HG03432 (cell line): Measurements from ENCODE around the gene RHBDD3.
"Not testable (repeated sequence)": the region's sequence is repeated elsewhere in the genome, so short reads cannot be mapped to it uniquely, and the experiment has no call there.

Experiments used
- ATAC-seq: cut with Tn5 transposase; IDR thresholded peaks from one replicate; pipeline ENCODE4 v1.9.1; 2021; ENCODE audit warnings: mild to moderate bottlenecking, moderate library complexity; ENCODE audit not compliant: unreplicated experiment

RHBDD3 gene

GRCh38 chr22:29251981-29252911 lies 15.5 kb downstream of the RHBDD3 start:
- no peak for ATAC-seq

DNA sequence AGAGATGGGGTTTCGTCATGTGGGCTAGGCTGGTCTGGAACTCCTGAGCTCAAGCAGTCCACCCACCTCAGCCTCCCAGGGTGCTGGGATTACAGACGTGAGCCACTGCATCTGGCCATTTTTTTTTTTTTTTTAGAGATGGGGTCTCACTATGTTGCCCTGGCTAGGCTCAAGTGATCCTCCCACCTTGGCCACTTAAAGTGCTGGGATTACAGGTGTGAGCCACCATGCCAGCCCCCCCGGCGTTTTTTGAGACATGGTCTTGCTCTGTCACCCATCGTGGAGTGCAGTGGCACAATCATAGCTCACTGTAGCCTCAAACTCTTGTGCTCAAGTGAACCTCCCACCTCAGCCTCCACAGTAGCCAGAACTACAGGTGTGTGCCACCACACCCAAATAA lies 16.5 kb downstream of the RHBDD3 start:
- no peak for ATAC-seq

DNA sequence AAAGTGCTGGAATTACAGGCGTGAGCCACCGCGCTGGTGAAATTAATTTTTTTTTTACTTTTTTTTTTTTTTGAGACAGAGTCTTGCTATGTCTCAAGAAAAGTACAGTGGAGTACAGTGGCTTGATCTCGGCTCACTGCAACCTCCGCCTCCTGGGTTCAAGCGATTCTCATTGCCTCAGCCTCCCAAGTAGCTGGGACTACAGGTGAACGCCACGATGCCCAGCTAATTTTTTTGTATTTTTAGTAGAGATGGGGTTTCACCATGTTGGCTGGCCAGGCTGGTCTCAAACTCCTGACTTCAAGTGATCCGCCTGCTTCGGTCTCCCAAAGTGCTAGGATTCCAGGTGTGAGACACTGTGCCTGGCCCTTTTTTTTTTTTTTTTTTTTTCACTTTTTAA lies 19.9 kb downstream of the RHBDD3 start:
- not testable (repeated sequence) for ATAC-seq

DNA sequence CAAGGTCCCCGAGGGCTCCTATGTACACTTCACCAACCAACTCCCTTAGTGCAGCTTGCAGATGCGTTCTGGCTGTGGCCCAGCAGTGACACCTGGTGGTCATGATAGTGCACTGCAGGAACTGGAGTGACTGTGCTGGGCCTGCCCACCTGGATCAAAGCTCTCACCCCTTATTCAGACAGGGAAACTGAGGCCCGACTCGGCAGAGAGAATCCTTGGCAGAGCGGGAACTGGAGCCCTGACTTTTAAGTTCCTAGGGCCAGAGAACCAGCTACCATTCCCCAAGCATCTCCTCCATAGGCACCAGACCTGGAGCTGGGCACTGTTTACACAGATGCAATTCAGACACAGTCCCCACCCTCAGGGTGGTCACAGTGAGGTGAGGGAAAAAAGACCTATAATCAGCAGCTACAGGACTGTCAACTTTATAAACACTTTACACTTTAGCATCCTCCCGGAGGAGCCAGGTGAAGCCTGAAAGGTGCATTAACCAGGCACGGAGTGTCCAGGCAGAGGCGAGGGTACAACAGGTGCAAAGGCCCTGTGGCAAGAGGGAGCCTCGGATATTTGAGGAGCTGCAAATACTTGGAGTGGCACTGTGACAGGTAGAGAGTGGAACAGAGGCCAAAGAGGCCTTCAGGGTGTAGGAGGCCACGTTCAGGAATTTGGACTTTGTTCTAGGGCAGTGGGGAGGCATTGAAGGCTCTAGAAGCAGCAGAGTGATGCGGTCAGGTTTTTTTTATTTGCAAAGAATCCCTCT lies 22.0 kb downstream of the RHBDD3 start:
- peak; percentile 67 for ATAC-seq

DNA sequence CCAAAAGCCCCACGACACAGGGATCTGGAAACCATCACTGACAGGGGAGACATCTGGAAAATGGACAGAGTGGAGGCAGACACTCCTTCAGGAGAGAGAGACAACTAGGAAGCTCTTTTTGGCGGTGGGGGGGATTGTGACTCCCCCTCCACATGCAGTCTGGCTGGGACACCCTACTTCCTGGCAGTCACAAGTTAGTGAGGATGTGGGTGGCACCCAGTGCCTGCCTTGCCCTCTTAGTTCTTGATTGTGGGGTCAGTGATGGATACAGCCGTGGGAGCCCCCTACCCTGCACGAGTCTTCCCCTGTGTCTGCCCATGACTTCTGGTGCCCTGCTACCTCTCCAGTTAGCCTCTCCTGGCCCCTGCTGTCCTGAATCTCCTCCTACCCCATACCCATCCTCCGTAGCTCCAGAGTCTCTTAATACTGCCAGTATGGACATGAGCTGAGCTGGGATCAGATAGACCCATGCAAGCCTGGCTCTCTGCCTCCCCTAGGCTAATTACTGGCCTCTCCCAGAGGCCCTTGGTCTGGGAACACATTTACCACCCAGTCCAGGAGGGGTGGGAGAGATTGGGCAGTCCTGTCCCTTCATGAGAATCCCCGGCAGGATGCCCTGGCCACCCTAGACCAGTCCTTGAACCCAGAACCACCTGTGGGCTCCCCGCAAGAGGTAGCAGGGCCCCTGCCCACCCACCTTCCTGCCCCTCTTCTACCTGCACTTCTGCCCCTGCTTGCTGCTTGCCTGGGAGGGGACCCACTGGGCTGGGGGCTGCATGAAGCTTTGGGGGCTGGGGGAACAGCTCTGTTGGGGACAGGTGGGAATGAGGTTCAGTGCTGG lies 22.8 kb downstream of the RHBDD3 start:
- ATAC-seq, result no peak

GRCh38 chr22:29243874-29244446 lies 23.8 kb downstream of the RHBDD3 start:
- no peak for ATAC-seq

GRCh38 chr22:29240481-29240880 lies 27.3 kb downstream of the RHBDD3 start:
- ATAC-seq, result not testable (repeated sequence)

DNA sequence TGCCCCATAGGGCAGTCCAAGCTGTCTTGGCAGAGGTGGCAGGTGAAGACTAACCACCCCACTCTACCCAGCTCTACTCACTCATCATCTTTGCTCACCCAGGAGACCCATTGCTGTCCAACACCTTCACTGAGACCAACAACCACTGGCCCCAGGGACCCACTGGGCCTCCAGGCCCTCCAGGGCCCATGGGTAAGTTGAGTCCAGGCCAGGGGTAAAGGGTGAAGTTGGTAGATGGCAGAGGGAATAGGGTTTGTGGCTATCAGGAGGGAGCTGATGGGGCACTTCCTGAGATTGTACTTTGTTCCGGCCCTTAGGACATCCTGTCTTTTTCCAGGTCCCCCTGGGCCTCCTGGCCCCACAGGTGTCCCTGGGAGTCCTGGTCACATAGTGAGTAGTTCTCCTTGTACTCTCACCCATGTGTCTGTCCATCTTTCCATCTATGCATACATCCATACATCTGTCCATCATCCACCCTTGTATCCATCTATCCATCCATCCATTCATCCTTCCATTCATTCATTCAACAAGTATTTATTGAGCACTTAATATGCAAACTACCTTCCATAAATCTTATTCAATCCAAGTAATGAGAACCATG lies 34.4 kb downstream of the RHBDD3 start:
- no peak for ATAC-seq

DNA sequence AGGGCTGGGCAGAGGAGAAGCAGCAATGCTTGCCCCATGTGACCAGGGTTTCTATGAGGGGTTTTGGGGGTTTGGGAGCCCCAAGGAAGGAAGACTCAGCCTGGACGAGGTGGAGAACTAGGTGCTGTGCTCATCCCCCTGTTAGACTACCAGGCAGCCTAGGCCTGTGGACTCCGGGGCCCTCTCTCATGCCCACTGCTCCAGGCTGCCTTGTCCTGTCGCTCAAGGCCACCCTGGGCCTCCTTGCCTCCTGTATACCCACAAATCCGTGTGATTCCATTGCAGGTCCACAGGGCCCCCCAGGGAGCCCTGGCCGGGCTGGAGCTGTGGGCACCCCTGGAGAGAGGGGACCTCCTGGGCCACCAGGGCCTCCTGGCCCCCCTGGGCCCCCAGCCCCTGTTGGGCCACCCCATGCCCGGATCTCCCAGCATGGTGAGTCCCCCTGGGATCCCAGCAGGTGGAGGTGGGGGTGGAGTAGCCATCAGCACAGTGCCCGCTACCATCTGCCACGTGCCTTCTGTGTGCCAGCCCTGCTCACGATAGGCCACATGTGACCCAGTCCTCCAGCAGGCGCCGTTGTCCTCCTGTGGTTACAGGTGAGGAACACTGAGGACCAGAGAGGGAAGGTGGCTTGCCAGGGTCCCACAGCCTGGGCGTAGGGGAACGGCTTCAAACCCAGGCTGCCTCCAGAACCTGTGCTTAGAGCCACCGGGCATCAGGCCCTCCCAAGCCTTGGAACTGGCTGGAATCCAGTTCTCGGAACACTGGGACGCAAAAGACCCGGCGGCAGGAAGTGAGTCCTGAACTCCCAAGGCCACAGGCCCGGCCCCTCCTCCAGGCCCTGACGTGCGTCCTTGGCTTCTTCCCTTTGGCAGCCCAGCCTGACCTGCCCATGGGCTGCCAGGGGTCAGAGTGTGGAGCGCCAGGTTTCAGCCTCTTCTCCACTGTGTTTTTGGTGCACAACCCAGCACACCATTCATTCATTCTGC lies 35.5 kb downstream of the RHBDD3 start:
- no peak for ATAC-seq

DNA sequence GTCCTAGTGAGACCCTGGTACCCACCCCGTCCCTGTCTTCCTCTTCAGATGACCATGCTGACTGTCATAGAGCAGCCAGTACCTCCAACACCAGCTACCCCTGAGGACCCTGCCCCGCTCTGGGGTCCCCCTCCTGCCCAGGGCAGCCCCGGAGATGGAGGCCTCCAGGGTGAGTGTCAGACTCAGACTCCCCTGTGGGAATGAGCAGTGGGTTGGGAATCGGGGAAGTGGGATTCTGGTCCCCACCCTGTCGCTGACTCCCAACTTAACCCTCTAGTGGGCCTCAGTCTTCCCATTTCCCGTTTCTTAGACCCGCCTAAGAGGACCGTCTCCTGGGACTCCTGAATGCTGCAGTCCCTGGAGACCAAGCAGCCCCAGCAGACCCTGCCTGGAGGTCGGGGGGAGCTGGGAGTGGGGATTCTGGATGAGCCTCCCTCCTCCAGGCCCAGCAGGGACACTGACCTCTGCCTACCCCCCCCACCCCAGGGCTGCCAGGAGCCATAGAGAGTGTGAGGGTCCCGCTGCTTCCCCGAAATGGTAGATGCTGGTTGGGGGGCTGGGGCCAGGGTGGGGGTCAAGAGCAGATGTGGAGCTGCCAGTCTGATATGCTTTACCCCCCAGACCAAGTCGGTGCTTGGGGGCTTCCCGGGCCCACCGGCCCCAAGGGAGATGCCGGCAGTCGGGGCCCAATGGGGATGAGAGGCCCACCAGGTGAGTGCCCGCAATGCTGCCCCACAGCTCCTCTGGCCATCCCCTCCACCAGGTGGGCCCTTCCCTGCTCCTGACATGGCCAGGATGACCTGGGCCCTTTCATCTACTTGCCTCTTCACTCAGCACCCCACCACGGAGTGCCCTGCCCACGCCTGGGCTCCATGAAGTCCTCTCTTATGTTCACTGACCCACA lies 36.6 kb downstream of the RHBDD3 start:
- no peak for ATAC-seq

- ATAC-seq, result no peak
Measured at GRCh38 chr22:29226351-29226981, 41.3 kb downstream of the RHBDD3 start.

DNA sequence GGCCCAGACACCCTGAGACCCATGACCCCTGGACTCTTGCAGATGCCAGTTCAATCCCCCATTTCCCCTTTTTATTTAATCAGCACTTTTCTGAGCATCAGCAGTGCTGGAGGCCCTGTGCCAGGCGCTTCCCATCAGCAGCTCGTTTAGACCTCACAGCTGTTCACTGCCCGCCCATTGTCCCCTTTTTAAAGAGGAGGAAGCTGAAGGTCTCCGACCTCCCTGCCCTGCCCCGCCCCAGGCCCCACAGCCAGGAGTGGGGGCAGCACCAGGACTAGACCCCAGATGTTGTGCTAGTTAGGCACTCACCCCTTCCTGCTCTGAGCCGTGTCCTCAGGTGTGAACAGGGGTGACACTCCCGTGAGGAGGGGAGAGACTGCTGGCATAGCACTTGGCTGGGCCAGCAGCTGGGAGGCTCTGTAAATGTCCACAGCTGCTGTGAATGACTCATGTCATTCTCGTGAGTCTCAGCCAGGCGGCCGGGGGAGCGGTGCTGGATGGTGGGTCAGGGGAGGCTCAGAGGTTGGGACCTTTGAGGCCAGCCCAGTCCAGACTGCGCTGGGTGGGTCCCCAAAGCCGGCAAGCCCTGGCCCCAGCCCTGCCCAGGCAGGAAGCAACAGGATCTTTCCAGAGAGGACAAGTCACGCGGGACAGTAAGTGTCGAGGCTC lies 42.2 kb downstream of the RHBDD3 start:
- ATAC-seq, result no peak

GRCh38 chr22:29224859-29225410 lies 42.8 kb downstream of the RHBDD3 start:
- no peak for ATAC-seq

DNA sequence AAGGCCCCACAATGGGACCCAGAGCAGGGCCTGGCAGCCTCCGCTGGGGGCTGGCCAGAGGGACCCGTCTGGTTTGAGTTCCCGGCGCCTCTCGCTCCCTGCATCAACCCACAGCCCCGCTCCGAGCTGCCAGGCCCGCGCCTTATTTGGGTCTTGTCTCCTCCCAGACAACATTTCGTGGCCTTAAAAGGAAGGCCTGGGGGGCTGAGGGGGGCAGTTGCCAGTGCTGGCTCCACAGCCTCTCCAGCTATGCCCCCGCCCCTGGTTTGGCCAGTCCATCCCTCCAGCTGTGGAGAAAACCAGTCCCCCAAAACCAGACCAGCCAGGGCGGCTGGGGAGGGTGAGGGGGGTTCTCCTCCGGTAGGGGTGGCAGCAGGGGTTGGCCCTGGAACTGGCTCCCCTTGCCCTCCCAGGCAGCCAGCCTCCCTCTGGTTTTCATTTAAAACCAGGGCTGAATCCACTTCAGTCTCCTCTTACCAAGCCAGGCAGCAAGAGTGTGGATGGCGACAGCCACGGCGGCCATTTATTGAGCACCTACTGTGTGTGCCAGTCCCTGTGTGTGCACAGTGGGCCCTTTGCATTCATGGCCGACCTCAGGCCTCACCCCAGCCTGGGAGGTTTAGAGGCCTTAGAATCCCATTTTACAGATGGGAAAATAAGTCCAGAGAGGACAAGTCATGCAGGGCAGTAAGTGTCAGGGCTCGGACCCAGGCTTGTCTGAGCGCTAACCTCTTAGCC lies 43.5 kb downstream of the RHBDD3 start:
- ATAC-seq, result no peak

- no peak for ATAC-seq
Measured at GRCh38 chr22:29219881-29220670, 47.7 kb downstream of the RHBDD3 start.
